Measurements from ENCODE around the gene TMIGD1. TPM values are rescaled to one million over a fixed set of nuclear protein-coding genes. Genes with fewer than 3 reads are reported as not detected.

The TMIGD1 gene
- polyA plus RNA-seq, 1 of the 3 experiments (the other 2 are of a cell fraction) = not detected

DNA sequence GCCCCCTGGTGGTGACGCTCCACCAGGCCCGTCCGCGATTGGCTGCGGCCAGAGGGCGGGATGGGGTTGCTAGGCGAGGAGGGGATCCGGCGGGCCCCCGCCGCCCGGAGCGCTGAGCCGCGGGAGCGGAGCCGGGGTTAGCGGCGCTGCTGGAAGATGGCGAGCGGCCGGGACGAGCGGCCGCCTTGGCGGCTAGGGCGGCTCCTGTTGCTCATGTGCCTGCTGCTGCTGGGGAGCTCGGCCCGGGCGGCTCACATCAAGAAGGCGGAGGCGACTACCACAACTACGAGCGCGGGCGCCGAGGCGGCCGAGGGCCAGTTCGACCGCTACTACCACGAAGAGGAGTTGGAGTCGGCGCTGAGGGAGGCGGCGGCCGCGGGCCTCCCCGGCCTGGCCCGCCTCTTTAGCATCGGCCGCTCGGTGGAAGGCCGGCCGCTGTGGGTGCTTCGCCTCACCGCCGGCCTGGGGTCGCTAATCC is 45.0 kb upstream of the TMIGD1 start, which contains the start of gene CPD:
CPD (plus strand) TSS at position 103 of the 478 bp plus-strand sequence; CDS start at position 157, 54 bp downstream.
- H3K9me2 ChIP-seq = no peaks in the 10 kb centered on the region
- H3K9me3 ChIP-seq = no peaks in the 10 kb centered on the region
- CTCF ChIA-PET = interaction anchor here (0.9 to 1.6 kb wide), 3 partner anchors 12 to 38 kb away, joined by 3 to 5 read pairs (median 4); no protein-coding TSS in a partner anchor

More for the DNA sequence above, 45.0 kb upstream of the TMIGD1 start, which contains the start of gene CPD:
- Histone ChIP-seq H4K20me1 (ENCODE audit: insufficient read depth) (peaks cover 23% of the 10 kb centered on the region; the same call in 1 of the 2 replicates), H2AFZ (ENCODE audit: low read depth) (peak within 1 kb of the TSS; percentile 98), H3K36me3 (replicated peaks in 1 of 2; ENCODE audit: control insufficient read depth in 1 of 2, insufficient read depth in 2 of 2, low read length in 1 of 2) (no peaks in the 10 kb centered on the region), H3K79me2 (ENCODE audit: insufficient read depth) (peaks cover 47% of the 10 kb centered on the region), H3K27ac (ENCODE audit: low read depth in 2 of 2, low read length in 1 of 2) (peak within 1 kb of the TSS; percentile 62 to 84; a peak in 3 of 4 replicates), H3K4me3 (ENCODE audit: low read depth in 2 of 2, low read length in 1 of 2) (peak within 1 kb of the TSS; percentile 70 to 95), H3K9ac (peak within 1 kb of the TSS; percentile 80), H3F3A (replicated peaks; ENCODE audit: insufficient read depth) (no peaks in the 10 kb centered on the region), H3K4me2 (peak within 1 kb of the TSS; percentile 92), H3K4me1 (ENCODE audit: control insufficient read depth in 1 of 2, insufficient read depth in 2 of 2, low read depth in 1 of 2, low read length in 1 of 2) (peaks cover 5 to 21% of the 10 kb centered on the region in 2 experiments; a peak in 3 of 4 replicates), H3K27me3 (ENCODE audit: insufficient read depth) (no peaks in the 10 kb centered on the region)
- peak; percentile 99 for DNase-seq
- POLR2A ChIA-PET = no interaction called here
- TF ChIP-seq TAF1 (IDR thresholded peaks at IDR 0.05; ENCODE audit: borderline replicate concordance, low read depth, low read length) (peak; percentile 89), POLR2AphosphoS5 (IDR thresholded peaks at IDR 0.05; ENCODE audit: low read depth, low read length) (peak; percentile 87), GABPA (IDR thresholded peaks at IDR 0.05; ENCODE audit: low read depth) (peak; percentile 65), RFX5 (IDR thresholded peaks at IDR 0.05; ENCODE audit: low read length) (peak; percentile 84), YY1 (IDR thresholded peaks at IDR 0.05; ENCODE audit: low read depth) (peak; percentile 77), MXI1 (IDR thresholded peaks at IDR 0.05; ENCODE audit: low read depth, low read length) (peak; percentile 59), SIN3A (IDR thresholded peaks at IDR 0.05; ENCODE audit: borderline replicate concordance, low read depth, low read length) (0 out of 2 replicates have a peak, but pooled peaks have one; percentile 25)
- TF ChIP-seq, protein P1, sequence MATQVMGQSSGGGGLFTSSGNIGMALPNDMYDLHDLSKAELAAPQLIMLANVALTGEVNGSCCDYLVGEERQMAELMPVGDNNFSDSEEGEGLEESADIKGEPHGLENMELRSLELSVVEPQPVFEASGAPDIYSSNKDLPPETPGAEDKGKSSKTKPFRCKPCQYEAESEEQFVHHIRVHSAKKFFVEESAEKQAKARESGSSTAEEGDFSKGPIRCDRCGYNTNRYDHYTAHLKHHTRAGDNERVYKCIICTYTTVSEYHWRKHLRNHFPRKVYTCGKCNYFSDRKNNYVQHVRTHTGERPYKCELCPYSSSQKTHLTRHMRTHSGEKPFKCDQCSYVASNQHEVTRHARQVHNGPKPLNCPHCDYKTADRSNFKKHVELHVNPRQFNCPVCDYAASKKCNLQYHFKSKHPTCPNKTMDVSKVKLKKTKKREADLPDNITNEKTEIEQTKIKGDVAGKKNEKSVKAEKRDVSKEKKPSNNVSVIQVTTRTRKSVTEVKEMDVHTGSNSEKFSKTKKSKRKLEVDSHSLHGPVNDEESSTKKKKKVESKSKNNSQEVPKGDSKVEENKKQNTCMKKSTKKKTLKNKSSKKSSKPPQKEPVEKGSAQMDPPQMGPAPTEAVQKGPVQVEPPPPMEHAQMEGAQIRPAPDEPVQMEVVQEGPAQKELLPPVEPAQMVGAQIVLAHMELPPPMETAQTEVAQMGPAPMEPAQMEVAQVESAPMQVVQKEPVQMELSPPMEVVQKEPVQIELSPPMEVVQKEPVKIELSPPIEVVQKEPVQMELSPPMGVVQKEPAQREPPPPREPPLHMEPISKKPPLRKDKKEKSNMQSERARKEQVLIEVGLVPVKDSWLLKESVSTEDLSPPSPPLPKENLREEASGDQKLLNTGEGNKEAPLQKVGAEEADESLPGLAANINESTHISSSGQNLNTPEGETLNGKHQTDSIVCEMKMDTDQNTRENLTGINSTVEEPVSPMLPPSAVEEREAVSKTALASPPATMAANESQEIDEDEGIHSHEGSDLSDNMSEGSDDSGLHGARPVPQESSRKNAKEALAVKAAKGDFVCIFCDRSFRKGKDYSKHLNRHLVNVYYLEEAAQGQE (IDR thresholded peaks at IDR 0.05; ENCODE audit: low read depth, low read length) = no peak
- TF ChIP-seq, protein P2, sequence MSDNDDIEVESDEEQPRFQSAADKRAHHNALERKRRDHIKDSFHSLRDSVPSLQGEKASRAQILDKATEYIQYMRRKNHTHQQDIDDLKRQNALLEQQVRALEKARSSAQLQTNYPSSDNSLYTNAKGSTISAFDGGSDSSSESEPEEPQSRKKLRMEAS (IDR thresholded peaks at IDR 0.05; ENCODE audit: low read depth) = peak; percentile 40
- TF ChIP-seq, protein P3, sequence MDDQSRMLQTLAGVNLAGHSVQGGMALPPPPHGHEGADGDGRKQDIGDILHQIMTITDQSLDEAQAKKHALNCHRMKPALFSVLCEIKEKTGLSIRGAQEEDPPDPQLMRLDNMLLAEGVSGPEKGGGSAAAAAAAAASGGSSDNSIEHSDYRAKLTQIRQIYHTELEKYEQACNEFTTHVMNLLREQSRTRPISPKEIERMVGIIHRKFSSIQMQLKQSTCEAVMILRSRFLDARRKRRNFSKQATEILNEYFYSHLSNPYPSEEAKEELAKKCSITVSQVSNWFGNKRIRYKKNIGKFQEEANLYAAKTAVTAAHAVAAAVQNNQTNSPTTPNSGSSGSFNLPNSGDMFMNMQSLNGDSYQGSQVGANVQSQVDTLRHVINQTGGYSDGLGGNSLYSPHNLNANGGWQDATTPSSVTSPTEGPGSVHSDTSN (IDR thresholded peaks at IDR 0.05) = no peak
- TF ChIP-seq, protein P4, sequence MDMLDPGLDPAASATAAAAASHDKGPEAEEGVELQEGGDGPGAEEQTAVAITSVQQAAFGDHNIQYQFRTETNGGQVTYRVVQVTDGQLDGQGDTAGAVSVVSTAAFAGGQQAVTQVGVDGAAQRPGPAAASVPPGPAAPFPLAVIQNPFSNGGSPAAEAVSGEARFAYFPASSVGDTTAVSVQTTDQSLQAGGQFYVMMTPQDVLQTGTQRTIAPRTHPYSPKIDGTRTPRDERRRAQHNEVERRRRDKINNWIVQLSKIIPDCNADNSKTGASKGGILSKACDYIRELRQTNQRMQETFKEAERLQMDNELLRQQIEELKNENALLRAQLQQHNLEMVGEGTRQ (IDR thresholded peaks at IDR 0.05; ENCODE audit: borderline replicate concordance, low read depth, low read length) = no peak
- WGBS (ENCODE audit: low lambda C conversion rate) = no CpG with 5 or more reads among the region's 59 CpGs
